Epithelial cell of esophagus (primary cell): Measurements from ENCODE around the gene CISTR.
"Not testable (repeated sequence)": the region's sequence is repeated elsewhere in the genome, so short reads cannot be mapped to it uniquely, and the experiment has no call there.

Experiments
- DNase-seq: peaks from one replicate; pipeline ENCODE4 v3.0.0; 2010; ENCODE audit warnings: low read depth
- H3K4me3 ChIP-seq: 2 replicates; pipeline ENCODE4 v1.5.1; 2011; ENCODE audit warnings: mild to moderate bottlenecking, low read length, control low read depth
- TF ChIP-seq, protein P1 (sequence below): IDR thresholded peaks from 2 replicates; pipeline ENCODE4 v1.5.1; 2011; ENCODE audit warnings: low read depth, mild to moderate bottlenecking, low read length, control low read depth, inconsistent platforms; ENCODE audit not compliant: insufficient read depth; ENCODE audit errors: missing control alignments

The CISTR gene

GRCh38 chr12:53764615-53765014, 12.8 kb upstream of the CISTR start:
- H3K4me3 ChIP-seq, result no peak overlapping the region
- DNase-seq, result no peak
- TF ChIP-seq, protein P1, sequence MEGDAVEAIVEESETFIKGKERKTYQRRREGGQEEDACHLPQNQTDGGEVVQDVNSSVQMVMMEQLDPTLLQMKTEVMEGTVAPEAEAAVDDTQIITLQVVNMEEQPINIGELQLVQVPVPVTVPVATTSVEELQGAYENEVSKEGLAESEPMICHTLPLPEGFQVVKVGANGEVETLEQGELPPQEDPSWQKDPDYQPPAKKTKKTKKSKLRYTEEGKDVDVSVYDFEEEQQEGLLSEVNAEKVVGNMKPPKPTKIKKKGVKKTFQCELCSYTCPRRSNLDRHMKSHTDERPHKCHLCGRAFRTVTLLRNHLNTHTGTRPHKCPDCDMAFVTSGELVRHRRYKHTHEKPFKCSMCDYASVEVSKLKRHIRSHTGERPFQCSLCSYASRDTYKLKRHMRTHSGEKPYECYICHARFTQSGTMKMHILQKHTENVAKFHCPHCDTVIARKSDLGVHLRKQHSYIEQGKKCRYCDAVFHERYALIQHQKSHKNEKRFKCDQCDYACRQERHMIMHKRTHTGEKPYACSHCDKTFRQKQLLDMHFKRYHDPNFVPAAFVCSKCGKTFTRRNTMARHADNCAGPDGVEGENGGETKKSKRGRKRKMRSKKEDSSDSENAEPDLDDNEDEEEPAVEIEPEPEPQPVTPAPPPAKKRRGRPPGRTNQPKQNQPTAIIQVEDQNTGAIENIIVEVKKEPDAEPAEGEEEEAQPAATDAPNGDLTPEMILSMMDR, result no peak

DNA sequence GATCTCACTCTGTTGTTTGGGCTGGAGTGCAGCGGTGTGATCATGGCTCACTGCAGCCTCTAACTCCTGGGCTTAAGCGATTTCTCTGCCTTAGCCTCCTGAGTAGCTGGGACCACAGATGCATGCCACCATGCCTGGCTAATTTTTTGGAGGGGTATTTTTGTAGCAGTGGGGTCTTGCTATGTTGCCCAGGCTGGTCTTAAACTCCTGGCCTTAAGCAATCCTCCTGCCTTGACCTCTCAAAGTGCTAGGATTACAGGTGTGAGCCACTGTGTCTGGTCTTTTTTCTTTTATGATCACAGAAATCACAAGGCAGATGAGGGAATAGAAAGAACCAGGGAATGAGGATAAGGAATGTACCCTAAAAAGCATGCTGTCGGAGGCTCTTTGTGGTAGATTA, 11.0 kb upstream of the CISTR start:
- H3K4me3 ChIP-seq, DNase-seq: not testable (repeated sequence)

DNA sequence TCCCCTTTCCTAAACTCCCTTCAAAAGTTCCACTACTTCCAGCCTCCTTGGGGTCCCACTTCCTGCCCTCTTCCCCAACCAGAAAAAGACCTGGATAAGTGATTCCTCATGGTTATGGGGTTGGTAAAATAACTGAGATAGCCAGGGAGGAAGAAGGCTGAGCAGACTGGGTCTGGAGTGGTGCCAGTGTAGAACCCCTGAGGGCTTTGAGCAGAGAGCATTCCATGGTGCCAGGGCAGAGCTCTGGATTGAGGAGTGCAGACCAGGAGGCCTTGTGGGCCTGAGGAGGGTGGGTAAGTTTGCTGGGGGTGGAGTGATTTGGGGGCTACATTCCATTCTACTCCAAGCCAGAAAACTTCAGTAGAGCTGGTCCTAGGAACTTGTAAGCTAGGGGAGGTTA, 9.5 kb upstream of the CISTR start:
- TF ChIP-seq, protein P1, result no peak
- H3K4me3 ChIP-seq, result no peak overlapping the region
- peak; percentile 19 for DNase-seq

DNA sequence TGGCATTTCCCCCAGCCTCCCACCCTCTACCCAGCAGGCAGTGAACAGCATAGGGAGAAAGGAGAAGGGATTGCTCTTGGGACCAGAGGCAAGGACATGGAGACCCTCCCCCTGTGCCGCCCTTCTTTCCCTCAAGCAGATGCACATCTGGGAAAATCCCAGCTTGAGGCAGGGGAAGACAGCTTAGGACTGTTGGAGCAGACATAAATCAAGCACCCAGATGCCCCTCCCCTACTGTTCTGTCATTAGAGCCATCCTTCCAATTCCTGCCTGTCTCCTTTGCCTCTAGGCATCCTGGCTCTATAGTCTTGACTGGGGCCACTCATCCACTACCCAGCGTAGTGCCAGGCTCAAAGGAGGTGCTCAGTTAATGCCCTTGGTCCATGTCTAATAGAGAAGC, 7.5 kb upstream of the CISTR start:
- no peak for DNase-seq
- TF ChIP-seq, protein P1, result no peak
- no peak overlapping the region for H3K4me3 ChIP-seq

- no peak overlapping the region for H3K4me3 ChIP-seq
- TF ChIP-seq, protein P1, result no peak
These were observed 6.9 kb upstream of the CISTR start for GRCh38 chr12:53758730-53759103.

GRCh38 chr12:53758081-53758729, 6.4 kb upstream of the CISTR start:
- no peak for DNase-seq
- no peak overlapping the region for H3K4me3 ChIP-seq
- TF ChIP-seq, protein P1, result no peak

More at GRCh38 chr12:53758730-53759103, 6.9 kb upstream of the CISTR start:
- DNase-seq, result no peak

DNA sequence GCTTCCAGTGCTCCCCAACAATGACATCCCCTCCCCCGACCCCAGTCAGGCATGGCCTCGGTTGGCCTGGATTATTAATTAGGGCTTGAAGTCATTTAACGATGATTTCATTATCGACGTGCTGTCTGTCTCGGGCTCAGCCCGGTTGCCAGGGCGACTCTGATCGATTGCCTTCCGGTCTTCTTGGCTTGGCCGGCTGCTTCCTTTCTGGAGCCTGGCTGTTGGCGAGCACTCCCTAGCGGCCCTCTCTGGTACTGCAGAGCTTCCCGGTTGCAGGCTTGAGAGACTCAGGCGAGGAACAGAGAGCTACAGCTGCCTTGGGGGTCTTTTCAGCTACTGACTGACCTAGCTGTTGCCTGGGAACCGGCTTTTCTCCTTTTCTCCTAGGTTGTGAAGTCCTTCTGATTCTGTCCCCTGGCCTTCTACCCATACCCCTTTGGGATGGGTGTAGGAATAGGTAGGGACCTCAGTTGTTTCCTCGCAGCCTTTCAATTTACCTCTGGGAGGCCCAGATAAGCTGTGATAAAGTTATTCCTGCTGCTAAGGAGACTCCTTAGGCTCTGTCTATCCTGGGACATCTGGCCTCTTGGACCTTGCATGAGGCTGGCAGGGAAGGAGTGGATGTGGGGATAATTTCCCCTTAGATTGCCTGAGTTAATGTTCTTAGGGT, 5.5 kb upstream of the CISTR start:
- H3K4me3 ChIP-seq, result no peak overlapping the region
- peak; percentile 65 for DNase-seq
- TF ChIP-seq, protein P1, result peak; percentile 92
